Activated CD8-positive, alpha-beta memory T cell treated with anti-CD3 and anti-CD28 coated beads, Interleukin-2, amount 50 U/mL, for 4 hours (primary cell): ENCODE results near the gene SORCS3.

Source experiments
- DNase-seq: peaks from one replicate; pipeline ENCODE4 v3.0.0-alpha.2; 2020

The SORCS3 gene

GRCh38 chr10:105026566-105026965 lies 385.5 kb downstream of the SORCS3 start:
- no peak for DNase-seq

- no peak for DNase-seq
These were observed 388.2 kb downstream of the SORCS3 start for GRCh38 chr10:105029286-105029685.

DNA sequence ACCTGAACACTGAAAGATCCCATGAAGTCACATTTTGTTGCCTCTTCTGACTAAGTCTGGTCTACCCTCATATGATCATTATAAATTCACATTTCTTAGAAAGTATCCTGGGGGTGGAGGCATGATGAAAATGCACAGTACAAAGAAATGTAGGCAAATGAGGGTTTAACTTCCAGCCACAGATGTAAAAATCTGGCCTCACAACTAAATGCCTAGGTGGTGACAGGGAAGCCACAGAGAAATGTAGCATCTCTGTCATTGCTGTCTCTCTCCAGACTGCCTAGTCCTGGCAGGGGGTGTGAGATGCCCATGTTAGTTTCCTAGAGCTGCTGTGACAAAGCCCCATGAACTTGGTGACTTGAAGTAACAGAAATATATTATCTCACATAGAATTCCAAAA lies 395.9 kb downstream of the SORCS3 start:
- no peak for DNase-seq

GRCh38 chr10:105041956-105042355 lies 400.9 kb downstream of the SORCS3 start:
- no peak for DNase-seq

DNA sequence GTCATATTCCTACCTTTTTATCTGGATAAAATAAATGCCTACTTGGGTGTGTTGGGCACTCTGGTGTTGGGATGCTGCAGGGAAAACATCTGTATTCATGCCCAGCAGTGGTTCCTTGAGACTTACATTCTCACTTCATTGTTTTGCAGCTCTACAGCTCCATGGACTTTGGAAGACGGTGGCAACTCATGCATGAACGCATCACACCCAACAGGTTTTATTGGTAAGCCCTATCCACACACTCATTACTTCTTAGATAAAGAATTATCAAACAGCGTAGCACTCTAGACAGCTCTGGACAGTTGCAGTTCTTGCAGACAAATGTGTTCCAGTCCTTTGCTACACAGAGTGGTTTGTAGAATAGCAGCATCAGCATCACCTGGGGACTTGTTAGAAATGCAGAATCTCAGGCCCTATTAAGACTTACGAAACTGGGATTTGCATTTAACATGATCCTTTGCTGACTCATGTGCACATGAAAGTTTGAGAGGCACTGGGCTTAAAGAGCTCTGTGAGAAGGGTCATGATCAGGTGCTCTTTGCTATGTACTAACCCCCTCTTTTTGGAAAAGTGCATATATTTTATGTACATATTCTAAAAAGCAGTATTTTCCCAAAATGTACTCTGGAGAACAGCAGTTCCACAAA lies 401.9 kb downstream of the SORCS3 start:
- no peak for DNase-seq

DNA sequence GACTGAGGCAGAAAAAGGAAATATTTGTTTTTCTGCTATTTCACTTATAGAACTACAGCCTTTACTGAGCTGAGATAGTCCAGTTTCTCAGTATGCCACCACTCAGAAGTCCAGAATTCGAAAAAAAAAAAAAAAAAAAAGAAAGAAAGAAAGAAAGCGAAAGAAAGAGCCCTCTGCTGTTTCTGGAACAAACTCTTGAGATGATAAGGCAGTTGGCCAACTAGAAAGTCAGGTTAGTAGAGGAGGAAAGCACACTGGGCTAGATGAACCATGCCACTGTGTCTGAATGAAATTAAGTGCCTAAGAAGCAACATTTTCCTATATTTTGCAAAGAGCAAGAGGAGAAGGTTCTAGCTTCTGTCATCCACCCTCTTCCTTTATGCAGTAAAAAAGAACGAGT lies 403.8 kb downstream of the SORCS3 start:
- no peak for DNase-seq

GRCh38 chr10:105056413-105056812 lies 415.3 kb downstream of the SORCS3 start:
- no peak for DNase-seq

- DNase-seq = no peak
These were observed 421.9 kb downstream of the SORCS3 start for GRCh38 chr10:105062951-105063350.

GRCh38 chr10:105063796-105064195 lies 422.7 kb downstream of the SORCS3 start:
- no peak for DNase-seq

DNA sequence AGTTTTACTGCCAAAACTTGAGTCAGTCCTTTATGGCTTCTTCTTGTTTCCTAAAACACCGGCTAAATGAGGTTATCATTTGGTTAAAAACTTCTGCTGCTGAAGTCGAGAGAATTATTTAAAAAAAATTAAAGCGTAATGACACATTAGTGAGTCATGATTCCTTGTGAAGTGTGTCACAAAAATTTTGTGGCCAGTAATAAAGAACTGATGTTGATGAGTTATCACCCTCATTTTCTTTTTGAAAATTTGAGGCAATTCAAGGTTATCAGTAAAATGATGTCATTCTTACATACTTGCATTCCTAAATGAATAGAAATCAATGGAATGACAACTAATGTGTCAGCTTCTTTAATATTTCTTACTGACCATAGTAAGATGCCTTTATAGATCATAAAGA lies 427.4 kb downstream of the SORCS3 start:
- no peak for DNase-seq

- no peak for DNase-seq
These were observed 429.2 kb downstream of the SORCS3 start for GRCh38 chr10:105070249-105070648.

DNA sequence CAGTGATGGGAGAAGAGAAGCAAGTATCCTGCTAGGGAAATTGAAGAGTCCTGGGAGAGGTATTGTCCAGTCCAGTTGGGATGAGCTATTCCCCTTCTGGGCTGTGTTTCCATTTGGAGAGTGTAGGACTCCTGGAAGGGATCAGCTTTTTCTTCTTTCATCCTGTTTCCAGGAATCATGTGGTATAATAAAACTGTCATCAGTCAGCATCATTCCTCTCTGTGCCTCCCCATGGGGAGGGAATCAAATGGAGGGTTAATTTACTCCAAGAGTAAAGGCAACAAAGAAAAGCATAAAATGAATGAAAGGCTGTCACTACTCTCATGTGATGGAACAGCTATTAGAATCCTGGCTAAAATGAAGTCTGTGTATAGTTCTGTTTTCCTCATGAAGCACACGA lies 429.9 kb downstream of the SORCS3 start:
- no peak for DNase-seq

DNA sequence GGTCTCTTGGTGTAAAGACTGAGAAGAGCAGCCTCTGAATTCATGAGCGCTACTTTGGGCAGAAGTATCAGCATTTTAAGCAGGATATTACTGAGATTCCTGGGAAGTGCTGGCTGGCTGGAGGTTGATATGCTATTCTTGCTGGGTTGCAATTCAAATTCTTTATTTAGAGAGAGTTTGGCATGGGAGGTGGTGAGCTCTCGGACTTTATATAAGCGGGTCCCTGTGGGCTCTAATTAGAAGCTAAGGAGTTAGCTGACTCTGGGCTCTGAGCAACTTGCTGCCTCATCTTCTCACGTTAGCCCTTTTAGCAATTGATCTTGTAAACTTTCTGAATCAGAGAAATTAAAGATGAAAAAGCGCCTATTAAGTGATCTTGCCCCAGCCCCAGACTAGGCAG lies 430.9 kb downstream of the SORCS3 start:
- DNase-seq = no peak

- no peak for DNase-seq
These were observed 432.9 kb downstream of the SORCS3 start for GRCh38 chr10:105073999-105074398.

GRCh38 chr10:105075031-105075430 lies 433.9 kb downstream of the SORCS3 start:
- DNase-seq = no peak

- DNase-seq = no peak
These were observed 444.9 kb downstream of the SORCS3 start for GRCh38 chr10:105085980-105086379.

- DNase-seq = no peak
These were observed 453.0 kb downstream of the SORCS3 start for GRCh38 chr10:105094048-105094447.

DNA sequence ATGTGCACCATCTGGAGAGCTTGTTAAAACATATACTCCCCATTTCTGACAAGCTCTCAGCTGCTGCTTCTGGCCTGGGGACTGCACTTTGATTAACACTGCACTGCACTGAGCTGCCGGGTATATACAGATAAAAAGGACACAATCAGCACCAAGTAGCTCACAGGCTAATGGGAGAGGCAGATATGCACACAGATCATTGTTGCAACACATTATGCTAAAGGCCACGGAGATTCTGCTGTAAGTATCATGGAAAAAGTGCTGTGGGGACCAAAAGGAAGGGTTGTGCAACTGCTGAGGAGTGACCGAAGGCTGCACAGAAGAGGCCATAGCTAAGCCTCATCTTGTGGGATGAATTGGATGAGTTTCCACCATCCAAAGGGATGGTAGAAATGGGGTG lies 455.2 kb downstream of the SORCS3 start:
- DNase-seq = no peak

DNA sequence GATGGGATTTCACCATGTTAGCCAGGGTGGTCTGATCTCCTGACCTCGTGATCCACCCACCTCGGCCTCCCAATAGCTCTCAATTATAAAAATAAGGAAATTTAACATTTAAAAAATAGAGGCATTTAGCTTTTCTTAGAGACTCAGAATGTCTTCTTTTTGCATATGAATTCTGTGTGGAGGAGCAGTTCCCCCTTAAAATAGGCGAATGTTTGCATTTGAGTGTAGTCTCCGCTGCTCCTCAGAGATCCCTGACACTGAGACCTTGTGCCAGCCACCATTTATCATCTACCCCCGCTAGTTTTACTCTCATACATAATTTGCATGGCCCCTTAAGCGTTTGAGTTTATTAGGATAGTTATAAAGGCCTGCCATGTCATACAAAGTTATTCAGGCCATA lies 461.9 kb downstream of the SORCS3 start:
- no peak for DNase-seq

GRCh38 chr10:105104297-105104696 lies 463.2 kb downstream of the SORCS3 start:
- DNase-seq = no peak

DNA sequence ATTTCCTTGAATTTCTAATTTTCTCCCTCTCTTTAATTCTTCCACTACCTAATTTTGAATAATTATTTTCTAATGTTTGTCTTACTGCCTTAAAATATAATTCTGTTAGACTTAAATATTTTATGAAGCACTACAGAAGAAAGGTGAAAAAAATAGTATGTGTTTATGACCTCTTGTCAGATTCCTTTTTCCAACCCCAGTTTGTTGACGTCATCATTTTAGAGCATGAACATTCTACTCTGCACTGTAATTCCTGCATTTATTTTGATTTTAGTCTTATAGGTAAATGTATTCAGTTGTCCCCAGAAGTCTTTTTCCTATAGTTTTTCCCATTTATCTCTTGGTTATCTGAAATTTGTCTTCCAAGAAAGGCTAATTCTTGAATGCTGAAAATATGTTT lies 468.1 kb downstream of the SORCS3 start:
- DNase-seq = no peak

DNA sequence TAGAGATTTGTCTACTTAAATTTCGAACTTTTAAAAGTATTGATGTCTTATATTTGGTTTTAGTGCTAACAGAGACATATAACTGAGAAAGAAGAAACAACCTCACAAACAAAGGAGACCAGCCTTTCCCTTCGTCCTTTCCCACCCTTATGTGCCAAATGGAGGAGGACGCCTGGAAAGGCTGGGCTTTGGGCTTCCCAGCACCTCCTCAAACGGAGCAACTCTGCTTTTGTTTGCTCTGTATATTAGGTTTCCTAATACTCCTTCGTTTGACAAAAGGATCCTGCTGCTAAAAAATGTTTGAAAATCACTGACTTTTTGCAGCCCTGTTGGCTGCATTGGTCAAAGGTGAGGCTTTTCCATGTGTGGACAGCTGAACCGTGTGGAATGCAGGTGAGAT lies 471.8 kb downstream of the SORCS3 start:
- no peak for DNase-seq

GRCh38 chr10:105113666-105114065 lies 472.6 kb downstream of the SORCS3 start:
- DNase-seq = no peak

- no peak for DNase-seq
These were observed 480.7 kb downstream of the SORCS3 start for GRCh38 chr10:105121743-105122142.

GRCh38 chr10:105128111-105128510 lies 487.0 kb downstream of the SORCS3 start:
- no peak for DNase-seq

- no peak for DNase-seq
These were observed 497.3 kb downstream of the SORCS3 start for GRCh38 chr10:105138358-105138757.
